Duodenal mucosa (tissue), 2 donors: ENCODE measurements around the gene ATAD2B.
"Not testable (repeated sequence)": the region's sequence is repeated elsewhere in the genome, so short reads cannot be mapped to it uniquely, and the experiment has no call there.

Experiments
- H3K27ac ChIP-seq: one replicate; pipeline ENCODE4 v1.7.0; 2013; ENCODE audit warnings: low read depth, low read length
- H3K27me3 ChIP-seq, 2 donors: one replicate each; pipeline ENCODE4 v1.7.0; 2013; ENCODE audit warnings: low read length in 2 of 2, control low read depth in 1 of 2; ENCODE audit not compliant: insufficient read depth in 2 of 2, control insufficient read depth in 1 of 2
- H3K36me3 ChIP-seq, 2 donors: one replicate each; pipeline ENCODE4 v1.7.0; 2013; ENCODE audit warnings: low read length in 2 of 2, control low read depth in 1 of 2; ENCODE audit not compliant: insufficient read depth in 2 of 2, control insufficient read depth in 1 of 2
- H3K4me1 ChIP-seq, 2 donors: one replicate each; pipeline ENCODE4 v1.7.0; 2013; ENCODE audit warnings: low read length in 2 of 2, control low read depth in 1 of 2; ENCODE audit not compliant: insufficient read depth in 2 of 2, control insufficient read depth in 1 of 2
- H3K4me3 ChIP-seq, 2 donors: one replicate each; pipeline ENCODE4 v1.7.0; 2013; ENCODE audit warnings: low read length in 2 of 2, low read depth in 1 of 2
- H3K9ac ChIP-seq, 2 donors: one replicate each; pipeline ENCODE4 v1.7.0; 2013; ENCODE audit warnings: low read length in 2 of 2, low read depth in 1 of 2
- H3K9me3 ChIP-seq, 2 donors: one replicate each; pipeline ENCODE4 v1.7.0; 2013; ENCODE audit warnings: low read length in 2 of 2, control low read depth in 1 of 2; ENCODE audit not compliant: control insufficient read depth in 1 of 2

ATAD2B gene

DNA sequence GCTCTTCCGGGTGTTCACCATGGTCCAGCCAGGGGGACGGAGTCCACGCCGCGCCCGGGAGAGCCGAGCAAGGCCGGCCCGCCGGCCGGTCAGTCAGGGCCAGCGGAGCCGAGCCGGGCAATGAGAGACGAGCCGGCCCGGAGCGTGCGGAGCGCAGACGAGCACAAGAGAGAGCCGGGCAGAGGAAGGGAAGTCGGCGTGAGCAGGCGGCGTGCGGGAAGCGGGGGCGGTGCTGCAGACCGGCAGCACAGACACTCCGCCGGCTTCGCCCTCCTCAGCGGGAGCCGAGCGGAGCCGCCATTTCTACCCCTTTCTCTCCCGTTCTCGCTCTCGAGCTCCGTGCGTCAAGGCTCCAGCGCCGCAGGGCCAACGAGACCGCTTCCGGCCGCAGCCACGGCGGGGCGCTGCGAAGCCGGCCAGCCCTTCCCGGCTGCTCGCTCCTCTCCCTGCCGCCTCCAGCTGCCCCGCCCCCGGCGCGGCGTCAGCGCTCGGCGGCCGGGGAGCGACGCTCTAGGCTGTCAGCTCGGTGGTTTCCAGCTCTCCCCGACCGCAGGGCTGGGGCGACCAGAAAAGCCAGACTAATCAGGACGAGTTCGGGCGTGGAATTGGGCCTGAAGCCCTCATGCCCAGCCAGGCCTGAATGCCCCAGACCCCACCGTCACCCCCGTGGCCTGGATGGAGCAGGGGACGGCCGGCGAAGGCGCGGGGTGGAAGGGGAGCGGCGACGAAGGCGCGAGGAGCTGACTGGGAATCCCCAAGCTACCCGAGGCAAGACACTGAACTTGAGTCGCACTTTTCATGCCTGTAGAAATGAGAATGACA is at the start of gene ATAD2B:
Gene ATAD2B, minus strand, starts transcription at position 374 of the 822 bp plus-strand sequence. Its CDS starts 353 bp downstream, at position 21.
- Histone ChIP-seq H3K9me3 (no peaks in the 10 kb centered on the region), H3K27me3 (no peaks in the 10 kb centered on the region), H3K9ac (peak within 1 kb of the TSS; percentile 94 to 98), H3K27ac (peak within 1 kb of the TSS; percentile 98), H3K4me3 (peak within 1 kb of the TSS; percentile 91 to 94), H3K4me1 (peaks cover 20 to 23% of the 10 kb centered on the region in 2 donors), H3K36me3 (no peaks in the 10 kb centered on the region)

DNA sequence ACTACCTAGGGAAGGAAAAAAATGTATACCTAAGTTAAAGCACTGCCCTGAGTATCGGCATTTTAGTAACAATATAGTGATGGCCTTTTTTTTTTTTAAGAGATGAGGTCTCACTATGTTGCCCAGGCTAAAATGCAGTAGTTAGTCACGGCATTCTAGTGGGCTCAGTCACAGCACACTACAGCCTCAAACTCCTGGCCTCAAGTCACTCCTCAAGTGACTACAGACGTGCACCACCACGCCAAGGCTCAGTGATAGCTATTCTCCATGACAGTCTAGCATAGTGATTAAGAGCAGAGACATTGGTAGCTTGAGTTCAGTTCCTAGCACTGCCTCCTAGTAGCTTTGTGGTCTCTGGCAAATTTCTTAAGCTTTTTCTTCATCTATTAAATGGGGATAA is 40.9 kb upstream of the ATAD2B start:
- Histone ChIP-seq H3K36me3 (peaks cover 4 to 11% of the 10 kb centered on the region in 2 donors), H3K9me3 (no peaks in the 10 kb centered on the region), H3K4me1 (no peaks in the 10 kb centered on the region), H3K4me3 (no peak overlapping the region), H3K27ac (no peak overlapping the region), H3K9ac (no peak overlapping the region), H3K27me3 (no peaks in the 10 kb centered on the region)

GRCh38 chr2:23954325-23955014 is 27.5 kb upstream of the ATAD2B start:
- no peaks in the 10 kb centered on the region for H3K27me3 ChIP-seq
- no peak overlapping the region for H3K27ac ChIP-seq
- no peak overlapping the region for H3K4me3 ChIP-seq
- H3K9me3 ChIP-seq = no peaks in the 10 kb centered on the region
- H3K36me3 ChIP-seq = peaks cover 0 to 5% of the 10 kb centered on the region in 2 donors
- H3K9ac ChIP-seq = no peak overlapping the region
- no peaks in the 10 kb centered on the region for H3K4me1 ChIP-seq

DNA sequence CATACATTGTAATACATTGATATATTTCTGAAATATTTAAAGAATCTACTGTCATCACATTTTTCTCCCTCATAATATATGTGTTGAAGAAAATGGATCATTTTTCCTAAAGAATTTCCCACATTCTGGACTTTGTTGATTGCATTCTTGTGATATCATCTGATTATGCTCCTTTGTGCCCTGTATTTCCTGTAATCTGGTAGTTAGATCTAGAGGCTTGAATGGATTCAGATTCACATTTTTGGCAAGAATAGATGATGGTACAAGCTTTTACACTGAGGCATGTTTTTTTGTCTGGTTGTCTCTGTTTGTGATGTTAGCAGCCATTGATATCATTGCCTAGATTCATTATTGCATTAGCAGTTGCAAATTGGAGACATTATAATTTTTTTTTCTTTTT is 26.7 kb upstream of the ATAD2B start:
- Histone ChIP-seq H3K27ac (no peak overlapping the region), H3K27me3 (no peaks in the 10 kb centered on the region), H3K36me3 (peaks cover 0 to 1% of the 10 kb centered on the region in 2 donors), H3K9me3 (no peaks in the 10 kb centered on the region), H3K9ac (no peak overlapping the region), H3K4me1 (no peaks in the 10 kb centered on the region), H3K4me3 (no peak overlapping the region)

- not testable (repeated sequence) for H3K36me3 ChIP-seq, H3K9me3 ChIP-seq, H3K4me3 ChIP-seq, H3K9ac ChIP-seq, H3K27ac ChIP-seq, H3K4me1 ChIP-seq, H3K27me3 ChIP-seq
Observed at GRCh38 chr2:23952558-23952957, 25.6 kb upstream of the ATAD2B start.

- no peak overlapping the region for H3K9ac ChIP-seq
- H3K4me3 ChIP-seq = no peak overlapping the region
- H3K9me3 ChIP-seq = no peaks in the 10 kb centered on the region
- H3K4me1 ChIP-seq = peaks cover 5 to 9% of the 10 kb centered on the region in 2 donors
- H3K36me3 ChIP-seq = peaks cover 3 to 4% of the 10 kb centered on the region in 2 donors
- no peaks in the 10 kb centered on the region for H3K27me3 ChIP-seq
- H3K27ac ChIP-seq = no peak overlapping the region
Observed at GRCh38 chr2:23947350-23947749, 20.4 kb upstream of the ATAD2B start.

DNA sequence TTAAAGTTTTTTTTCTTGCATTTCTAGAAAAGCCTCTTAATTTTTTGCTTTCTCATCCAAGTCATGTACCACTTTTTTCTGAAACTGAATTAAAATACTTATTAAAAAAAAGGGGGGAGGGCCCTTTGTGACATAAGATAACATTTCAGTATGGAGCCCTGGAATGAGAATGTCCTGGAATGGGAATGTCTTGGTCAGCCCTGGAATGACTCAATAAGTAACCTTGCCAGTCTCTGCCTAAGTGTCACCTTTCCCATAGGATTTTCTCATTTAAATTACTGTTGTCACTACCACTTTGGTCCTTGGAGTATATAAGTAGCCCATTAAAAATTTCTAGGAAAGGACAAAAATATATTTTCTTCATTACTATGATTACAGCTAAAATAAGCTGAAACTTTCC is 18.1 kb upstream of the ATAD2B start:
- Histone ChIP-seq H3K27me3 (no peaks in the 10 kb centered on the region), H3K36me3 (peaks cover 3 to 4% of the 10 kb centered on the region in 2 donors), H3K9me3 (no peaks in the 10 kb centered on the region), H3K4me3 (no peak overlapping the region), H3K9ac (no peak overlapping the region), H3K27ac (no peak overlapping the region), H3K4me1 (peaks cover 5 to 9% of the 10 kb centered on the region in 2 donors)

DNA sequence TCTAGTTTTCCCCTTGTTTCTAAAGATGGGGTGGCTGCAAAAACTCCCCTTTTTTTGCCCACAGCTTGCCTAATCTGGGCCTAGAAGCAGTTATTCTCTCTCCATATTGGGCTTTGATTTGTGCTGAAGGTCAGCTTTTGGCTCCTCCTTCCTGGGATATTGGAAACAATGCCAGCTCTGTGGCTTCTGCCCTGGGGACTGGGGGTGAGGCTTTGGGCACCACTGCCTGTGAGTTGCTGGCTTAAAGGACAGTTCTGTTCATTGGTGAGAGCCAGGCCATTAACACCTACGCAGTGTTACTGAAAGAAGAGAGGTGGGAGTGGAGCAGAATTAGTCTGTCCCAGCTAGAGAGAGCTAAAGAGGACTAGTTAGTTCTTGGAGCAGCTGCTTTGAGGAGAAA is 17.6 kb upstream of the ATAD2B start:
- H3K9ac ChIP-seq = no peak overlapping the region
- no peaks in the 10 kb centered on the region for H3K9me3 ChIP-seq
- no peaks in the 10 kb centered on the region for H3K27me3 ChIP-seq
- H3K4me3 ChIP-seq = no peak overlapping the region
- H3K27ac ChIP-seq = no peak overlapping the region
- peaks cover 6 to 9% of the 10 kb centered on the region in 2 donors for H3K4me1 ChIP-seq
- H3K36me3 ChIP-seq = peaks cover 3 to 4% of the 10 kb centered on the region in 2 donors

DNA sequence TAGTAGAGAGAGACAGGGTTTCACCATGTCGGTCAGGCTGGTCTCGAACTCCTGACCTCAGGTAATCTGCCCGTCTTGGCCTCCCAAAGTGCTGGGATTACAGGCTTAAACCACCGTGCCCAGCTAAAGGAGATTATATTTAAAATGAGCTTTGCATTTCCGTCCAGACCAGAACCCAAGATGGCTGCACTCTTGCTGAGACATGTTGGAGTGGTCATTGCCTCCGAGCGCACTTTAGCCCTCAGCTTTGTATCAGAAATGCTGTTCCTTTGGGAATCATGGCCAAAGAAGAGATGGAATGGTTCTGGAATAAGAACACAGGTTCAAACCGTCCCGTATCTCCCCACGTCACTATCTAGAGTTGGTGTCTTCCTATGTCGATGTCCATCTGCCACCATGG is 16.7 kb upstream of the ATAD2B start:
- H3K9ac ChIP-seq = no peak overlapping the region
- no peaks in the 10 kb centered on the region for H3K27me3 ChIP-seq
- peaks cover 3 to 4% of the 10 kb centered on the region in 2 donors for H3K36me3 ChIP-seq
- no peaks in the 10 kb centered on the region for H3K9me3 ChIP-seq
- no peak overlapping the region for H3K4me3 ChIP-seq
- no peak overlapping the region for H3K27ac ChIP-seq
- peaks cover 9 to 13% of the 10 kb centered on the region in 2 donors for H3K4me1 ChIP-seq

DNA sequence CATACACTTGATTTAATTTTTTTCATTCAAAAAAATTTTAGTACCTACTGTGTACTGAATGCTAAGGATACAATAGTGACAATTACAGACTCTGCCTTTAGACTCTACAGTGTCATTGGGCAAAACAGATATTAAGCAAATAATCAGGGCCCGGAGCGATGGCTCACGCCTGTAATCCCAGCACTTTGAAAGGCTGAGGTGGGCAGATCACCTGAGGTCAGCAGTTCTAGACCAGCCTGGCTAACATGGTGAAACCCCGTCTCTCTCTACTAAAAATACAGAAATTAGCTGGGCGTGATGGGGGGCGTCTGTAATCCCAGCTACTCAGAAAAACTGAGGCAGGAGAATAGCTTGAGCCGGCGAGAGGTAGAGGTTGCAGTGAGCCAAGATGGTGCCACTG is 14.7 kb upstream of the ATAD2B start:
- Histone ChIP-seq H3K27ac (no peak overlapping the region), H3K4me1 (peaks cover 9 to 13% of the 10 kb centered on the region in 2 donors), H3K9me3 (no peaks in the 10 kb centered on the region), H3K4me3 (peak overlapping the region; percentile 70 to 77), H3K9ac (no peak overlapping the region), H3K27me3 (no peaks in the 10 kb centered on the region), H3K36me3 (no peaks in the 10 kb centered on the region)
